Tibial artery (tissue), 4 donors: ENCODE measurements around the gene PTH.

Experiments
- DNase-seq, 2 donors: peaks; one replicate each; pipeline ENCODE4 v3.0.0-alpha.2; 2019
- H3K27ac ChIP-seq, 2 donors: fragments of 200-600 bp; sonication (generic) in 1 of 2; 1 replicate in 1 of 2; 2 replicates in 1 of 2; pipeline ENCODE4 v1.5.1; 2018 to 2019; ENCODE audit warnings: mild to moderate bottlenecking in 1 of 2
- H3K27me3 ChIP-seq, 2 donors: fragments of 200-600 bp; sonication (generic) in 1 of 2; one replicate each; pipeline versions ENCODE4 v1.5.1 to v1.6.0; 2016 to 2019
- H3K36me3 ChIP-seq, 3 donors: fragments of 200-600 bp; sonication (generic) in 2 of 3; one replicate each; pipeline ENCODE4 v1.5.1; 2016 to 2019; ENCODE audit warnings: mild to moderate bottlenecking in 2 of 3
- H3K4me1 ChIP-seq, 4 donors: fragments of 200-600 bp; sonication (generic) in 2 of 4; 1 replicate in 3 of 4; 2 replicates in 1 of 4; pipeline ENCODE4 v1.5.1; 2016 to 2019
- H3K4me3 ChIP-seq, 2 donors: fragments of 200-600 bp; sonication (generic) in 1 of 2; 1 replicate in 1 of 2; 2 replicates in 1 of 2; pipeline ENCODE4 v1.5.1; 2018 to 2019; ENCODE audit warnings: mild to moderate bottlenecking in 2 of 2
- H3K9me3 ChIP-seq, 3 donors: fragments of 200-600 bp; sonication (generic) in 1 of 3; one replicate each; pipeline ENCODE4 v1.5.1; 2016 to 2019
- CTCF ChIP-seq, 2 experiments: fragments of 200-600 bp in 1 of 2; fragments of 450-650 bp in 1 of 2; IDR thresholded peaks; one replicate each; pipeline ENCODE4 v1.5.1; 2017 to 2019; ENCODE audit warnings: antibody characterized with exemption in 2 of 2, mild to moderate bottlenecking in 1 of 2, moderate library complexity in 1 of 2
- intact Hi-C: fragments of 100-400 bp; cut with DNase I; formaldehyde crosslinking; loops from one replicate; pipeline ENCODE4 v1.15.0; 2023; ENCODE audit warnings: low total_unique reads

PTH gene

GRCh38 chr11:13495929-13496328 lies at the start of gene PTH:
Gene PTH, minus strand, starts transcription at chr11:13495997. Its CDS starts 3,142 bp downstream, at chr11:13492855.
- no peaks in the 10 kb centered on the region for H3K4me1 ChIP-seq

DNA sequence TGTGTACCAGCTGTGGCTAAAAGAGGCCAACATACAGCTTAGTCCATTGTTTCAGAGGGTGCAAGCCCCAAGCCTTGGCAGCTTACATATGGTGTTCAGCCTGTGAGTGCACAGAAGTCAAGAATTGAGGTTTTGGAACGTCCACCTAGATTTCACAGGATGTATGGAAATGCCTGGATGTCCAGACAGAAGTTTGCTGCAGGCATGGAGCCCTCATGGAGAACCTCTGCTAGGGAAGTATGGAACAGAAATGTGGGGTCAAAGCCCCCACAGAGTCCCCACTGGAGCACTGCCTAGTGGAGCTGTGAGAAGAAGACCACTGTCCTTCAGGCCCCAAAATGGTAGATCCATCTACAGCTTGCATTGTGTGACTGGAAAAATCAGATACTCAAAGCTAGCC lies 42.2 kb upstream of the PTH start:
- peaks cover 0 to 10% (median 0%) of the 10 kb centered on the region in 3 donors for H3K9me3 ChIP-seq
- no peak for TF ChIP-seq CTCF (IDR thresholded peaks at IDR 0.05)
- H3K36me3 ChIP-seq = no peaks in the 10 kb centered on the region
- no peaks in the 10 kb centered on the region for H3K4me1 ChIP-seq
- H3K4me3 ChIP-seq = no peak overlapping the region
- H3K27ac ChIP-seq = no peak overlapping the region
- DNase-seq = no peak
- intact Hi-C loops = no loop called here
- no peaks in the 10 kb centered on the region for H3K27me3 ChIP-seq

More at GRCh38 chr11:13495929-13496328, at the start of gene PTH:
- no peaks in the 10 kb centered on the region for H3K27me3 ChIP-seq
- DNase-seq = no peak
- H3K36me3 ChIP-seq = no peaks in the 10 kb centered on the region
- H3K4me3 ChIP-seq = no peak within 1 kb of the TSS
- H3K9me3 ChIP-seq = no peaks in the 10 kb centered on the region
- intact Hi-C loops = no loop called here
- TF ChIP-seq CTCF (IDR thresholded peaks at IDR 0.05) = no peak
- H3K27ac ChIP-seq = no peak within 1 kb of the TSS

DNA sequence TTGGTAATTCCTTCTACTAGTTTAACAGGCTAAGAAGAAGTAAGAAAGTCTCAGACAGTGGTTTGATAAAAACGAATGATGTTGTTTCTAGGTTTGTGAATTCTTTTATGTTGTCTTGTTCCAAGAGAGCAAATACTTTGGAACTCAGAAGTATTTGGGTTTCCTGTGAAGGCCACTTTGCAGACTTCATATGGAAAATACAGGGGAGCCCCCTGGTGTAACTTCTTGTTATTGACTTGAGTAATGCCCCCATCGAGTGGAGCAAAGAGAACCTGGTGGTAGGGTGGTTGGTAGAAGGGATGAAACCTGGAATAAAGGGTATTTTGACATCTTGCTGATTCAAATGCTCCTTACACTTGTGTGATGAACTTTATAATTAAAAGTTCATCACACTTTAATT lies 40.0 kb upstream of the PTH start:
- H3K27ac ChIP-seq = no peak overlapping the region
- no peaks in the 10 kb centered on the region for H3K27me3 ChIP-seq
- H3K4me1 ChIP-seq = no peaks in the 10 kb centered on the region
- intact Hi-C loops = no loop called here
- DNase-seq = no peak
- peaks cover 0 to 10% (median 0%) of the 10 kb centered on the region in 3 donors for H3K9me3 ChIP-seq
- H3K4me3 ChIP-seq = no peak overlapping the region
- no peak for TF ChIP-seq CTCF (IDR thresholded peaks at IDR 0.05)
- no peaks in the 10 kb centered on the region for H3K36me3 ChIP-seq

DNA sequence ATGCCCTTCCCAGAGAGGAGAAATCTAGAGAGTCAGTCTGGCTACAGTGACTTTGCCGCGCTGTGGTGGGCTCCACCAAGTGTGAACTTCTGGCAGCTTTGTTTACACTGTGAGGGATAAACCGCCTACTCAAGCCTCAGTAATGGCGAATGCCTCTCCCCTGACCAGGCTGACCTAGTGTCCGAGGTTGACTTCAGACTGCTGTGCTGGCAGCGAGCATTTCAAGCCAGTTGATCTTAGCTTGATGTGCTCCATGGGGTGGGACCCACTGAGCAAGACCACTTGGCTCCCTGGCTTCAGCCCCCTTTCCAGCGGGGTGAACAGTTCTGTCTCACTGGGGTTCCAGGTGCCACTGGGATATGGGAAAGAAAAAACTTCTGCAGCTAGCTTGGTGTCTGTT lies 38.6 kb upstream of the PTH start:
- intact Hi-C loops = no loop called here
- Histone ChIP-seq H3K4me3 (no peak overlapping the region), H3K4me1 (no peaks in the 10 kb centered on the region), H3K27me3 (no peaks in the 10 kb centered on the region), H3K9me3 (peaks cover 0 to 10% (median 0%) of the 10 kb centered on the region in 3 donors), H3K27ac (no peak overlapping the region), H3K36me3 (no peaks in the 10 kb centered on the region)
- TF ChIP-seq CTCF (IDR thresholded peaks at IDR 0.05) = no peak
- no peak for DNase-seq

- no peak for TF ChIP-seq CTCF (IDR thresholded peaks at IDR 0.05)
- Histone ChIP-seq H3K4me1 (no peaks in the 10 kb centered on the region), H3K27ac (no peak overlapping the region), H3K4me3 (no peak overlapping the region), H3K9me3 (no peaks in the 10 kb centered on the region), H3K36me3 (no peaks in the 10 kb centered on the region), H3K27me3 (no peaks in the 10 kb centered on the region)
- intact Hi-C loops = no loop called here
- no peak for DNase-seq
These were observed 29.5 kb upstream of the PTH start for GRCh38 chr11:13525257-13525656.

DNA sequence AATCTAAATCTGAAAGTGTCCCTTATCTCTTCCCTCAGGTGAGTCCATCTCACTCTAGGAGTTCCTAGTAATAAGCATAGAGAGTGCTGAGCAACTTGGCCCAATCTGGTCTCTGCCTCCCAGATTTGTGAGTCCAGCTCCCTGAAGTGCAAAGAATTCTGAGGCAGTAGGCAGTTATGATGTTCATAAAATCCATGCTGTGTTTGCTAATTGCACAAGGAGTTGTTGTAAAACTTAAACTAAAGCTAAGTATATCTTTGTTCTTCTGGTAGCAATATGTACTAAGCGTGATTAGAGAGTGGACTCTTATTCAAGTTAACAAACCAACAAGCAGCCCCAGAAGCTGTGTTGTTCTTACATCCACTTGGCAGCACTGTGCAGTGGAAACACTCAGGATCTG lies 7.6 kb upstream of the PTH start:
- intact Hi-C loops = no loop called here
- Histone ChIP-seq H3K27ac (no peak overlapping the region), H3K4me3 (no peak overlapping the region), H3K9me3 (no peaks in the 10 kb centered on the region), H3K4me1 (no peaks in the 10 kb centered on the region), H3K36me3 (no peaks in the 10 kb centered on the region), H3K27me3 (no peaks in the 10 kb centered on the region)
- DNase-seq = no peak
- no peak for TF ChIP-seq CTCF (IDR thresholded peaks at IDR 0.05)
